HFFc6 (cell line): Measurements from ENCODE around the gene CLDN22. TPM values are rescaled to one million over a fixed set of nuclear protein-coding genes. Genes with fewer than 3 reads are reported as not detected.

Source experiments
- DNase-seq: peaks from one replicate; pipeline ENCODE4 v3.0.0-alpha.2; 2018
- H3K27ac Mint-ChIP-seq: 2 replicates; pipeline ENCODE4 v1.8.0; 2020; ENCODE audit warnings: mild to moderate bottlenecking, mixed read lengths
- H3K27me3 Mint-ChIP-seq: 2 replicates; pipeline ENCODE4 v1.8.0; 2021; ENCODE audit warnings: mild to moderate bottlenecking, moderate library complexity, mixed read lengths; ENCODE audit not compliant: insufficient read depth
- H3K36me3 Mint-ChIP-seq: 2 replicates; pipeline ENCODE4 v1.8.0; 2021; ENCODE audit warnings: low read depth, mixed read lengths
- H3K4me1 Mint-ChIP-seq: 2 replicates; pipeline ENCODE4 v1.8.0; 2020; ENCODE audit warnings: low read depth, mixed read lengths
- H3K4me3 Mint-ChIP-seq: 2 replicates; pipeline ENCODE4 v1.8.0; 2020; ENCODE audit warnings: mild to moderate bottlenecking, moderate library complexity, mixed read lengths
- H3K9me3 Mint-ChIP-seq: 2 replicates; pipeline ENCODE4 v1.8.0; 2020; ENCODE audit warnings: mild to moderate bottlenecking, mixed read lengths
- CTCF ChIP-seq: fragments of 200-600 bp; sonication (generic); IDR thresholded peaks from 2 replicates; pipeline ENCODE4 v1.5.0; 2021; ENCODE audit warnings: antibody characterized with exemption, mild to moderate bottlenecking
- total RNA-seq, 6 experiments: library from RNA; stranded (reverse); fragmentation: NEBNext Ultra II Directional; extraction: Animal tissue kit (Norgen Biotek cat#: 25700); gene quantifications; 2 replicates in 1 of 6; 3 replicates in 5 of 6; pipeline ENCODE4 v1.2.3, GENCODE V29; 2021

CLDN22 gene
- total RNA-seq, 6 experiments from 2014 or later = not detected

DNA sequence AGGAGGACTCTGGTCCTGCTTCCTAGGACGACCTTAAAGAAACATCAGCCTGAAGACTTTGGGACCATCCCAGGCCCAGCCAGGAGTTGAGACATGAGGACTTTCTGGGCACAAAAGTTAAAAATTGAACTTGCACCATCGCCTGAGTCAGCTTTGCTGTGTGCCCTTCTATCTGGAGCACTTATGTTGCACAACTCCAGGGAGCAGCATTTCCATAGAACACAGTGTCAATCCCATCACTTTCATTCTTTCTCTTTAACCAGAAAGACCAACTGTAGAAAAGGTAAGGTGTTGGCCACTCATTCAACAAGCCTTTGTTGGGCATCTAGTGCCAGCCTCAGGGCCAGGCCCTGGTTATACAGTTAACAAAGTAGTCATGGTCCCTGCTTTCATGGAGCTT lies 10.8 kb upstream of the CLDN22 start:
- no peak overlapping the region for H3K27ac Mint-ChIP-seq
- TF ChIP-seq CTCF = no peak
- peaks cover 15% of the 10 kb centered on the region for H3K27me3 Mint-ChIP-seq
- DNase-seq = no peak
- peaks cover 20% of the 10 kb centered on the region for H3K9me3 Mint-ChIP-seq
- no peak overlapping the region for H3K4me3 Mint-ChIP-seq
- H3K36me3 Mint-ChIP-seq = peaks cover 36% of the 10 kb centered on the region
- peaks cover 51% of the 10 kb centered on the region for H3K4me1 Mint-ChIP-seq

DNA sequence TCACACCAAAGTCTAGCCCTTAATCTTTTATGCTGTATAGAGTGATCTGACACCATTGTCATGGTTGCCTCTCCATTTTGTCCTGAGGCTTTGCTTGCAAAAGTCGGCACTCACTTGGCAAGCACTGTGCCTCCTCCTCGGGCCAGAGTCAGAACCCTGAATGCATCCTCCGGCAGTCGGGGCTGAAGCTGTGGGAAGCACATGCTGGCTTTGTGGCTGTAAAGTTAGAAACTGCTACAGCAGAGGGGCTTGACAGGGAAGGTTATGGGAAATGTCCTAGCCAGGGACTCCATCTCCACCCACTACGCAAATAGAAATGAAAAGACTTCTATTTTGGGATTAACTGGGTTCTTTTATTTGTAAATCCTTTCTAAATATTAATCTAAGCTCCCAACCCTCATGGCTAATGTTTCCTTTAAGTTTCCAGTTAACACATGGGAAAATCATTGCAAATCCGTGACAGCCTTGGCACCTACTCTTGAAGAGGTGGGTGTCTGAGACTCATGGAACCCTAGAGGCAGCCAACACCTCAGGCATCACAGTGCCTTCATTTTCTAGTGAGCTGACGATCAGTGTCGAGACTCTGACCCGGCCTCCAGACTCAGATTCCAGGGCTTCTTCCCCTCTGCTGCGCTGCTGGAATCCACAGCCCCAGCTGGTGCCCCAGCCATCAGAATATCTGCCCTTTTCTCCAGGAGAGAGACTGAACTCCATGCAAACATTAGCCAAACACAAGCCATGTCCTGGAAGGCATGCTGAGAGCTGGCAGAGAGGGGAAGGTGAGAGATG lies 10.1 kb upstream of the CLDN22 start:
- H3K36me3 Mint-ChIP-seq = peaks cover 37% of the 10 kb centered on the region
- no peak overlapping the region for H3K27ac Mint-ChIP-seq
- H3K27me3 Mint-ChIP-seq = peaks cover 15% of the 10 kb centered on the region
- peaks cover 18% of the 10 kb centered on the region for H3K9me3 Mint-ChIP-seq
- TF ChIP-seq CTCF = no peak
- H3K4me3 Mint-ChIP-seq = no peak overlapping the region
- DNase-seq = no peak
- peaks cover 47% of the 10 kb centered on the region for H3K4me1 Mint-ChIP-seq

DNA sequence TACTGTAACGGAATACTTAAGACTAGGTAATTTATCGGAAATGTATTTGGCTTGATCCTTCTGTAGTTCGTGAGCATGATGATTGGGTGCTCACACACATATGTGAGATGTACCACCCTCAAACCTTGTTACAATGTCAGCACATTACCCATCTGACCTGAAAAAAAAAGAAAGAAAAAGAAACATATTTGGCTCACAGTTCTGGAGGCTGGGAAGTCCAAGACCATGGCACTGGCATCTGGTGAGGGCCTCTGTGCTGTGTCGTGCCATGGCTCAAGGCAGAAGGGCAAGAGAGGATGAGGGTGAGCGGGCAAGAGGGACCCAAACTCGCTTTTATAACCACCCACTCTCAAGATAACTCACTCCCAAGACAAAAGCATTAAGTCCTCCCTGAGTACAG lies 9.2 kb upstream of the CLDN22 start:
- TF ChIP-seq CTCF = no peak
- Mint-ChIP-seq H3K4me1 (peaks cover 38% of the 10 kb centered on the region), H3K27me3 (peaks cover 15% of the 10 kb centered on the region), H3K36me3 (peaks cover 41% of the 10 kb centered on the region), H3K4me3 (no peak overlapping the region), H3K27ac (no peak overlapping the region), H3K9me3 (peaks cover 18% of the 10 kb centered on the region)
- no peak for DNase-seq

DNA sequence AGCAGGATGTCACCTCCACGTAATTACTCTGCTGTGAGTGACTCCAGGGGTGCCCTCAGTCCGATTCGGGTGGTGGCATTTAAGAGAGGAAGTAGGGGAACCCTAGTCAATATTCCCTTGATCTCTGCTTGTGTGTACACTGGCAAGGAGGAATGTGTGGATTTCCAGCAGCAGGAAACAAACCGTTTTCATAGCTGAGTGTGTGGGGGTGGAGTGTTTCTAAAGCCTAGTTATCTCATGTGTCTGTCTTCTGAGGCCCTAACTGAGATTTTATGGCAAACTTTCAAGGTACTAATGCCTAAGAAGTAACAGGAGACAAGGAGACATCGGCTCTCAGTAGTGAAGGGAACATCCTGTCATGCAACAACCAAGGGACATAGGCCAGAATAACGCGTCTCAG lies 8.8 kb upstream of the CLDN22 start:
- peak overlapping the region; percentile 1; the same call in 1 of the 2 replicates for H3K4me3 Mint-ChIP-seq
- H3K4me1 Mint-ChIP-seq = peaks cover 34% of the 10 kb centered on the region
- H3K27me3 Mint-ChIP-seq = peaks cover 17% of the 10 kb centered on the region
- H3K27ac Mint-ChIP-seq = no peak overlapping the region
- peaks cover 44% of the 10 kb centered on the region for H3K36me3 Mint-ChIP-seq
- H3K9me3 Mint-ChIP-seq = peaks cover 21% of the 10 kb centered on the region
- no peak for TF ChIP-seq CTCF
- peak; percentile 7 for DNase-seq

GRCh38 chr4:183327827-183328226 lies 7.8 kb upstream of the CLDN22 start:
- H3K27me3 Mint-ChIP-seq = peaks cover 18% of the 10 kb centered on the region
- H3K36me3 Mint-ChIP-seq = peaks cover 47% of the 10 kb centered on the region
- no peak for DNase-seq
- TF ChIP-seq CTCF = no peak
- H3K4me1 Mint-ChIP-seq = peaks cover 30% of the 10 kb centered on the region
- no peak overlapping the region for H3K4me3 Mint-ChIP-seq
- no peak overlapping the region for H3K27ac Mint-ChIP-seq
- H3K9me3 Mint-ChIP-seq = peaks cover 23% of the 10 kb centered on the region
